HG03521 (cell line): ENCODE results near the gene AVPR2.

Experiments
- ATAC-seq: cut with Tn5 transposase; IDR thresholded peaks from one replicate; pipeline ENCODE4 v1.9.1; 2021; ENCODE audit warnings: mild to moderate bottlenecking, moderate library complexity; ENCODE audit not compliant: unreplicated experiment

Gene AVPR2

DNA sequence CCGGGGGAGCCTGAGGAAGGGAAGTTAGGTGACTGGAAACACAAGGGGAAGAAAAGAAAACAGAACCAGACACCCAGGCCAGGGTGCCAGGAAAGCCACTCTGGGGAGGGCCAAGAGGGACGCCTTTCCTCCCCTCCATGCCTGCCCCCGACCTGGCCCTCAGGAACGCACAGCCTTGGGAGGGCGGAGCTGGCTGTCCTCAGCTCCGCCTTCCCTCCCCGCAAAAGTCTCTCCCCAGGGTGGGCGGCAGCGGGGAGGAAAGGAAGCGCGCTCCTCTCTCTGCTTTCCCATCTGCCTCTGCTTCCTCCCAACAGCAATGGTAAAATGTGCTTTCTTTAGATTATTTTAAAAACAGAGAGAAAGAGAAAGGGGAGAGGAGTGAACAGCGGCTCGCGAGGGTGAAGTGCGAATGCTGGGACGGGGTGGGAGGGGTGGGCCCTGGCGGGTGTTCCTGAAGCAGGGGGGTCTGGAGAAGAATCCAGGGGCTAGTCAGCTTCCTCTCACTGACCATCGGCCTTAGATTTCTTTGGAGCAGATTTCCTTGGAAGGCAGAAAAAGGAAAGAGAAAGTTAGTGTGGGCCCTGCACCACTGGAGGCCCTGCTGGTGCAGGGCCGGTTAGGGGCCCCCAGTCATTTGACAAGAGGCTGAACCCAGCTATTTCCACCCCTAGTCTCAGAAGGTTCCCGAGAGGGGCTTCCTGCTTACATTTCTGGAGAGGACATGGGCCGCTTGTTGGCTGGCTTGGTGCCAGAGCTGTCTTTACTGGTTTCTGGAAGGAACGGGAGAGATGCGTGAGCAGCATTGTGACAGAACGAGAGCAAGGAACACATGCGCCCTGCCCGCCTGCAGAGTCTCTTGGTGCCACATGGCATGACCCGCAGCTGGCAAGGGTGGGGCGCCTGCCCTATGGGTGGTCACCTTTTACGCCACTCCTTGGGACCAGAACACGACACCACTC lies 44.7 kb downstream of the AVPR2 start:
- ATAC-seq, result no peak

DNA sequence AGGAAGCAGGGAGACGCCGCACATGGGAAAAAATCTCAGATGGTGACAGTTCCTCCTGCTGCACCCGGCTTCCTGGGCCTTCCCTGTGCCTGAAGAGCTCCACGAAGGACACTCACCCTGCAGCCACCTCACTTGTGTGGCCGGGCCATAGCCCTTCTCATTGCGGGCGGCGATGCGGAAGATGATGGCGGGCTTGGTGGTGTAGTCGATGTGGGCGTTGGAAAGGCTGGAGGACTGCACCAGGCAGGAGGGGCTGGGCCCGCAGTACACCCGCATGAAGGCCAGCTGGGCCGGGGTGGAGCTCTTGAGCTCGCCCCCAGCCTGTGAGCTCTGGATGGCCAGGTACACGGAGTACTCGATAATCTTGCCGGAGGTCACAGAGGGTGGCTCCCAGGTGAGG lies 45.7 kb downstream of the AVPR2 start:
- no peak for ATAC-seq

DNA sequence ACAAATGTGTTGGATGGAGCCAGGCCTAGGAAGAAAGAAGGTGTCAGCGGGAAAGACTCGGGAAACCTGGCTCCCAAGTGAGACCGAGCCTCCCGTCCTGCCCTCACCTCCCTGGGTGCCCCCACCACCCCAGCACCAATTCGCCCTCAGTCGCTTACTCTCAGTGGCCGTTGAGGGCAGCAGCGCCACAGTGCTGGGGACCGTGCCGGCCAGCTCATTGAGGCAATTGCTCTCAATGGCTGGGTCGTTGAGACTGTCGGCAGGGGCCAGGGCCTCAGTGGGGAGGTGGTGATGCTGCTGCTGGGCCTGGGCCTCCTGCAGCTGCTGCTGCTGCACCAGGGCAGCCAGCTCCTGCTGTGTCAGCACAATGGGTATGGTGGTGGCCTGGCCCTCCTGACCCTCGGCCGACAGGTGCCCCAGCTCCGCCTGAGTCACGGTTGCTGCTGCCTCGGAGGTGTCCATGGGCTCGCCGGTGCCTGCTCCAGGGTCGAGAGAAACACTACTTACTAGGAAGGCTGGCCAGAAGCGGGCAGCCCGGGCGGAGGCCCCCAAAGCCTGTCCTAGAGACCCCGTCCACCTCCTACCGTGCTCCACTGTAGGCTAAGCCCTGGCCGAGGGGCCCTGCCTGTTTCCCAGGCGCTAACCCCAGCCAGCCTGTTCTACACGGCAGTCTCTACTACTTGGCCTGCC lies 47.4 kb downstream of the AVPR2 start:
- ATAC-seq, result no peak

DNA sequence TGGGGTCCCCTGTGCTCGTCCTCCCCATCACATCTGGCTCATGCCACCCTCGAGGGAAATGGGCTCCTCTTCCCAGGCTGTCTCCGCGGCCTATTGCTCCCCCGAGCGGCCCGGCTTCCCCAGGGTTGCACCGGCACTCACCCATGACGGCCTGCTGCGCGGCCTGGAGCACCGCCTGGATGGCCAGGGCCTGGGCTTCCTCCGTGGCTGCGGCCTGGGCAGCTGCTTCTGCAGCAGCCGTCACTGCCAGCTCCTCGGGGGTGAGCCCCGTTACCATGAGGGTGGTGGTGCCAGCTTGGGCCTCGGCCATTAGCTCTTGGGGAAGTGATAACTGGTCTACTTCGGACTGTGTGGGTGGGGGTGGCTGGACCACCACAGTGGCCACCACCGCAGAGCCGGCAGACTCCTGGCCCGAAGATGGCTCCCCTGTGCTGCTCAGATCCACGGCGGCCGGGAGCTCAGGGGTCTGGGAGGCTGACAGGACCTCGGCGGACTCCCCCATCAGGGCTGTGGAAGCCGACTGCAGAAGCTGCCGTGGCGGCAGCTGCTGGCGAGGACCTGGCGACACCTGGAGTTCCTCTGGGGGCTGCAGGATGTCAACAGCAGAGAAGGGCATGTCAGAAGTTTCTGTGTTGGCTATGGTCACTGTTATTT lies 48.0 kb downstream of the AVPR2 start:
- no peak for ATAC-seq

DNA sequence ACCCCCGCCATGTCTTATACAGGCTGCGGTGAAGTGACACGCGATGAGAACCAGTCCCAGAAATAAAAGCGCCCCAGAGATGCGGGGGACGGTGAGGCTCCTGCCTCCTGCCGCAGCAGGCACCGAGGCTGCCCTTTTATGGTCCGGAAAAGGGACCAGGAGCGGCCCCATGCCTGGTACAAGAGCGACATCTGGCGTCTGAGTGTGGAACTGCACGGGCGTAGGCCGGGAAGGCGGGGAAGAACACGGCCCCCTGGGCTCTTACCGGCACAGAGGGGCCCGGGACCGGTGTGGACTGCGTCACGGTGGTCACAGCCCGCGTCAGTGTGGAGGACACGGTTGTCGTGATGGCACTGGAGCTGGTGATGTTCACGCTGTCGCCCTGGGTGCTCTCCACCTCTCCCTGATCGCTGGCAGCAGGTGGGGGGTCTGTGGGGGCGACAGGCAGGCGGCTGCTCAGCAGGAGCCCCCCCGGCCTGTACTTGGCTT lies 48.9 kb downstream of the AVPR2 start:
- ATAC-seq, result no peak

DNA sequence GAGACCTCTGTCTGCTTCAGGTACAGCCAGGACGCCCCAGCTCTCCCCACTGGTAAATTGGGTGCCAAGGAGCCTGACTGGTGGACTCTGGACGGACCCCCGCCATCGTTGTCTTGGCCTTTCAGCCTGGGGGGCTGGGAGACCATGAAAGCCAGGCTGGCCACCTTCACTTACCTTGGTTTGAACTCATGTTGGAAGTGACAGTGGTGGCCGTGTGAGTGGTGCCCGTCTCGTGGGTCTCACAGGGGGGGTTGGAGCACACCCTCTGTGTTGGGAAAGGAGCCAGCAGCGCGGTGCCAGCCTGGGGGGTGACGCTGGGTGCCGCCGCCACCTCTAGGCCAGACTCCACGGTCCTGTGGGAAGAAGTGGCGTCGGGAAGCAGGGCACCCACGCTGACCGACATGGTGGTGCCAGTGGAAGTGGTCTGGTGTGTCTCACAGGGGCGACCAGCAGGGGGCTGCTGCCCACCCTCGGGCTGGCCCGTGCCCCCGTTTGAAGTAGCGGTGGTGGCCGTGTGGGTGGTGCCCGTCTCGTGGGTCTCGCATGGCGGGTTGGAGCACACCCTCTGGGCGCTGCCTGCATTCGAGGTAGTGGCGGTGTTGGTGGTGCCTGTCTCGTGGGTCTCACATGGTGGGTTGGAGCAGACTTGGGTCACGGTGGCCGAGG lies 49.6 kb downstream of the AVPR2 start:
- ATAC-seq, result no peak

DNA sequence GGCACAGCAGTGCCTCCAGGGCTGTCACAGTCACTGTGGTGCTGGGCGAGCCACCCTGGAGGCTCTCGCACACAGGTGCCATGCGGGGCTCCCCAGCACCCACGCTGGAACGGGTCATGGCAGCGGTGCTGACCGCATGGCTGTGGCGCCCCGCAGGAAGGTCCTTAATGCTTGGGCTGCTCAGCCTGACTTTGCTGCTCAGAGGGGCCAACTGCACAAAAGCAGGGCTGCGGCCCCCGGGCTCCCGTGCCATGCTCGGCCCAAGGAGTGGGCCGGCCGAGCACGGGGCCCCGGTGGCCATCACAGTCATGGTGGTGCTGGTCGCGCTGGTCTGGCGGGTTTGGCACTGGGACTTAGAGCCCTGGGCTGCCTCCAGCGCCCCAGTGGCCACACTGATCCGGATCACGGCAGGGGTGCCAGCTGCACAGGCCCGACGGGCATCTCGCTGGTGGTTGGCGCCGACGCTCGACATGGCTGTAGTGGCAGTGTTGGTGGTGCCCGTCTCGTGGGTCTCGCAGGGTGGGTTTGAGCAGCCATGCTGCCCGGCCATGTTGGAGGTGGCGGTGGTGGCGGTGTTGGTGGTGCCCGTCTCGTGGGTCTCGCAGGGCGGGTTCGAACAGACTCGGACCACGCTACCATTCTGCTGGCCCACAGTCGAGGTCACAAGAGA lies 50.2 kb downstream of the AVPR2 start:
- ATAC-seq, result no peak

DNA sequence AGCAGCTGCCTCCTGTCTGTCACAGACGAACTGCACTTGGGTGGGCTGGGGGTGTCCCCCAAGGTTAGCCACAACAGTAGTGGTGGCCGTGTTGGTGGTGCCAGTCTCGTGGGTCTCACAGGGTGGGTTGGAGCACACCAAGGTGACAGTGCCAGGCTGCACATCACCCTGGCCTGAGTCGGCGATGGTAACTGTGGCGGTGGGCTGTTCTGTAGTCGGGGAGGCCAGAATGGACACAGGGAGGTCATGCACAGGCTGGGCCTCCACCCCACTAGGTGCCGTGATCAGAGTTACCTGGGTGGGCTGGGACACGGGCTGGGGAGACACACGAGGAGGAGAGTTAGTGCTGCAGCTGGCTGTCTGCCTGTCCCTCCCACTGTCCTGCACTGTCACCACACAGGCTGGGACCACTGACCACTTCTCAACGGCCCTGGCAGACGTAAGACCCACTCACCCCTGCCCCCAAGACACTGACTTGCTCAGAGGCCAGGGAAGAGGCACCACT lies 50.8 kb downstream of the AVPR2 start:
- no peak for ATAC-seq

DNA sequence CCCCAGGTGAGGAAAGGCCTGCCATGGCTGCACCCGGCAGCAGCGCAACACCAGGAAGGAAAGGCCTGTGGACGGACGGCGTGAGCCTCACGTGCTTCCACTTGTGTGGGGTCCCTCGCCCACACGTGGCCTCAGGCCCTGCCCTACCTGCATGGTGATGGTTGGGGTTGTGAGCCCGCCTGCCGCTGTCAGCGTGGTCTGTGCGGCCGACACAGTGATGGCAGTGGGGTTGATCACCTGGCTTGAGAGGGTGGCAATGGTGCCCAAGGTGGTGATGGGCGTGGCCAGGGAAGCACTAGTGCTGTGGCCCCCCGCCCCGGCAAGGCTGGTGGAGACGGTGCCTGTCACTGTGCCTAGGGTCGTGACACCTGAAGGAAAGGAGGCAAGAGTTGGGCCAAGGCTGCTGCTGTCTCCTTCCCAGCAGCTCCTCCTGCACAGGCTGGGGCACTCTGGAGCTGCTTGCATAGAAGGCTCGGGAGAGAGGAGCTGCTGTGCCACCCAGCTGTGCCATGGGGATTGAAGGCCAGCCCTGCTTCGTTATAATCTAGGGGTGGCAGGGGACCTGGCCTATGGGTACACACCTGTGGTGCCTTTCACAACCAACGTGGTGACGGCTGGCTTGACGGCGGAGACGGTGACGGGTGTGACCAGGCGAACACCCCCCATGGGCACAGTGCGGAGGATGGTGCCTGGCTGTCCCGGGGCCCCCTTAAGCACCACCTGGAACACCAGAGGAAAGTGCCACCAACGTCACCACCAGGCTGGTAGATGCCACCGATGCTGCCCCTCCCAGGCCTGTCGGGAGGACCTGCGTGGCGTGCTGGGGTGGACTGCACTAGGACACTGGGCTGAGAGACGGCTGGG lies 51.8 kb downstream of the AVPR2 start:
- no peak for ATAC-seq
